HEK293 (cell line): ENCODE measurements around the gene HNRNPA2B1.

ENCODE experiments used
- CTCF ChIA-PET: fragments of 350-600 bp; formaldehyde crosslinking; extraction: SDS; loops from one replicate; lab custom pipeline; 2021; ENCODE audit warnings: antibody characterized with exemption; lab: Yijun Ruan, JAX
- POLR2A ChIA-PET: fragments of 300-600 bp; formaldehyde crosslinking; extraction: SDS; loops from one replicate; lab custom pipeline; 2020; ENCODE audit warnings: antibody characterized with exemption, inconsistent platforms; lab: Yijun Ruan, JAX
- H3K27ac ChIP-seq: fragments of 200-500 bp; sonication (Bioruptor generic); 2 replicates; pipeline ENCODE4 v1.5.1; 2014; ENCODE audit warnings: low read depth, low read length, control low read depth, inconsistent platforms; ENCODE audit errors: extremely low read depth
- H3K36me3 ChIP-seq, 2 experiments: fragments of 200-500 bp in 1 of 2; sonication (Bioruptor generic) in 1 of 2; 1 replicate in 1 of 2; 2 replicates in 1 of 2; pipeline ENCODE4 v1.5.1; 2014 to 2017; ENCODE audit warnings: inconsistent platforms in 2 of 2, low read length in 2 of 2; ENCODE audit not compliant: control insufficient read depth in 2 of 2, insufficient read depth in 1 of 2
- H3K4me1 ChIP-seq: fragments of 200-500 bp; sonication (Bioruptor generic); 2 replicates; pipeline ENCODE4 v1.5.1; 2014; ENCODE audit warnings: mild to moderate bottlenecking, low read length, inconsistent platforms; ENCODE audit not compliant: control insufficient read depth, insufficient read depth
- H3K4me3 ChIP-seq: 2 replicates; pipeline ENCODE4 v1.5.1; 2011; ENCODE audit warnings: low read depth, mild to moderate bottlenecking, control low read depth, low read length, moderate library complexity
- H3K9me3 ChIP-seq: fragments of 200-500 bp; sonication (Bioruptor generic); 2 replicates; pipeline ENCODE4 v1.5.1; 2014; ENCODE audit warnings: low read depth, low read length, inconsistent platforms; ENCODE audit not compliant: control insufficient read depth, insufficient read depth
- HOXC10 ChIP-seq: sonication (generic); formaldehyde crosslinking; IDR thresholded peaks from 2 replicates; pipeline ENCODE4 v1.8.1; 2023; ENCODE audit warnings: mild to moderate bottlenecking, missing genetic modification reagents
- IKZF3 ChIP-seq: fragments of 450-650 bp; IDR thresholded peaks from 2 replicates; pipeline ENCODE4 v1.5.0; 2018; ENCODE audit warnings: missing biosample characterization, mild to moderate bottlenecking, missing genetic modification characterization, moderate library complexity
- OSR2 ChIP-seq: fragments of 450-650 bp; formaldehyde crosslinking; IDR thresholded peaks from 2 replicates; pipeline ENCODE4 v1.5.1; 2016; ENCODE audit warnings: missing biosample characterization, missing genetic modification characterization
- SALL2 ChIP-seq: fragments of 450-650 bp; formaldehyde crosslinking; IDR thresholded peaks from 2 replicates; pipeline ENCODE4 v1.5.0; 2017; ENCODE audit warnings: missing biosample characterization, mild to moderate bottlenecking, missing genetic modification characterization, borderline replicate concordance
- ZBTB20 ChIP-seq: fragments of 450-650 bp; formaldehyde crosslinking; IDR thresholded peaks from 2 replicates; pipeline ENCODE4 v1.5.1; 2016; ENCODE audit warnings: missing biosample characterization, missing genetic modification characterization
- ZBTB7A ChIP-seq: fragments of 450-650 bp; formaldehyde crosslinking; IDR thresholded peaks from 2 replicates; pipeline ENCODE4 v1.5.1; 2016; ENCODE audit warnings: low read depth, missing biosample characterization, missing genetic modification characterization
- ZFP3 ChIP-seq: fragments of 450-650 bp; formaldehyde crosslinking; IDR thresholded peaks from 2 replicates; pipeline ENCODE4 v1.5.1; 2016; ENCODE audit warnings: low read depth, missing biosample characterization, missing genetic modification characterization
- ZNF223 ChIP-seq: fragments of 450-650 bp; formaldehyde crosslinking; IDR thresholded peaks from 2 replicates; pipeline ENCODE4 v1.5.1; 2016; ENCODE audit warnings: missing biosample characterization, missing genetic modification characterization
- ZNF341 ChIP-seq: fragments of 450-650 bp; formaldehyde crosslinking; IDR thresholded peaks from 2 replicates; pipeline ENCODE4; 2016; ENCODE audit warnings: low read depth, missing biosample characterization, missing genetic modification characterization
- ZNF473 ChIP-seq: fragments of 450-650 bp; formaldehyde crosslinking; IDR thresholded peaks from 2 replicates; pipeline ENCODE4 v1.5.1; 2017; ENCODE audit warnings: missing biosample characterization, missing genetic modification characterization
- ZNF521 ChIP-seq: fragments of 450-650 bp; formaldehyde crosslinking; IDR thresholded peaks from 2 replicates; pipeline ENCODE4 v1.5.1; 2017; ENCODE audit warnings: missing biosample characterization, mild to moderate bottlenecking, missing genetic modification characterization
- ZNF571 ChIP-seq: fragments of 450-650 bp; formaldehyde crosslinking; IDR thresholded peaks from 2 replicates; pipeline ENCODE4 v1.5.0; 2017; ENCODE audit warnings: missing biosample characterization, missing genetic modification characterization
- ZNF600 ChIP-seq: fragments of 450-650 bp; formaldehyde crosslinking; IDR thresholded peaks from 2 replicates; pipeline ENCODE4 v1.5.1; 2016; ENCODE audit warnings: missing biosample characterization, missing genetic modification characterization
- ZNF654 ChIP-seq: fragments of 450-650 bp; formaldehyde crosslinking; IDR thresholded peaks from 2 replicates; pipeline ENCODE4 v1.5.1; 2016; ENCODE audit warnings: low read depth, missing biosample characterization, missing genetic modification characterization
- ZNF660 ChIP-seq: fragments of 450-650 bp; IDR thresholded peaks from 2 replicates; pipeline ENCODE4 v1.5.1; 2018; ENCODE audit warnings: missing biosample characterization, mild to moderate bottlenecking, missing genetic modification characterization
- ZNF768 ChIP-seq: fragments of 450-650 bp; formaldehyde crosslinking; IDR thresholded peaks from 2 replicates; pipeline ENCODE4 v1.5.1; 2018; ENCODE audit warnings: missing biosample characterization, mild to moderate bottlenecking, missing genetic modification characterization
- TF ChIP-seq, protein P1 (sequence below): fragments of 450-650 bp; formaldehyde crosslinking; IDR thresholded peaks from 2 replicates; pipeline ENCODE4 v1.5.1; 2017; ENCODE audit warnings: missing biosample characterization, missing genetic modification characterization
- TF ChIP-seq, protein P2 (sequence below): fragments of 450-650 bp; formaldehyde crosslinking; IDR thresholded peaks from 2 replicates; pipeline ENCODE4 v1.5.1; 2016; ENCODE audit warnings: missing biosample characterization, missing genetic modification characterization
- TF ChIP-seq, protein P3 (sequence below): fragments of 450-650 bp; formaldehyde crosslinking; IDR thresholded peaks from 2 replicates; pipeline ENCODE4 v1.5.1; 2016; ENCODE audit warnings: missing biosample characterization, missing genetic modification characterization
- TF ChIP-seq, protein P4 (sequence below): fragments of 450-650 bp; formaldehyde crosslinking; IDR thresholded peaks from 2 replicates; pipeline ENCODE4 v1.5.1; 2017; ENCODE audit warnings: missing biosample characterization, missing genetic modification characterization
- TF ChIP-seq, protein P5 (sequence below): IDR thresholded peaks from 2 replicates; pipeline ENCODE4 v1.6.1; 2011; ENCODE audit warnings: mild to moderate bottlenecking, low read depth, low read length, borderline replicate concordance

Gene HNRNPA2B1

DNA sequence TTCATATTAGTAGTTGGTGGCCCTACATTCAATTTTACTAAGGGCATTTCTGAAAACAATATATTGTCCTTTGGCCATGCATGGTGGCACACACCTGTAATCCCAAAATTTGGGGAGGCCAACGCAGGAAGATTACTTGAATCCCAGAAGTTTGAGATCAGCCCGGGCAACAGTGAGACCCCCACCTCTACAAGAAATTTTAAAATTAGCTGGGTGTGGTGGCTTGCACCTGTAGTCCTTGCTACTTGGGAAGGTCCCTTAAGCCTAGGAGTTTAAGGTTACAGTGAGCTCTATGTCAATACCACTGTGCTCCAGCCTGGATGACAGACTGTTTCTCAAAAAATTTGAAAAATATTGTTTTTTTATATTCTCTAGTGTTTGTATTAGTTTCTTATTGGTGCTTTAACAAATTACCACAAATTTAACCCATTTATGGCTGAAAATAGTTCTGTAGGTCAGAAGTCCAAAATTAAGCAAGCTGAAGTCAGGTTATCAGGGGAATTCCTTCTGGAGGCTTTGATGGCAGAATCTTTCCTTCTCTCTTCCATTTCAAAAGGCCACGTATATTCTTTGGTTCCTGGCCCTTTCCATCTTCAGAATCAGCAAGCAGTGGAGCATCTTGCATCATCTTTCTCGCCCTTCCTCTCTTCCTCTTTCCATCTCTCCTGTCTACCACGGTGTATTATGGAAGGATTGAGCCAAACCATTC is 13.4 kb upstream of the HNRNPA2B1 start:
- ChIA-PET CTCF (interaction anchor here (0.7 kb wide), 1 partner anchor 136 kb away, joined by 3 read pairs; no protein-coding TSS in a partner anchor), POLR2A (interaction anchor here (1.0 to 2.0 kb wide), 3 partner anchors 10 to 27 kb away, joined by 3 to 13 read pairs (median 5); partner anchors contain the start of genes CBX3 and HNRNPA2B1)
- Histone ChIP-seq H3K36me3 (peaks cover 34 to 40% of the 10 kb centered on the region in 2 experiments), H3K27ac (no peak overlapping the region), H3K4me1 (no peaks in the 10 kb centered on the region), H3K4me3 (no peak overlapping the region), H3K9me3 (no peaks in the 10 kb centered on the region)
- TF ChIP-seq SALL2 (tag by site-specific recombination) (no peak), IKZF3 (tag by site-specific recombination) (0 out of 2 replicates have a peak, but pooled peaks have one; percentile 17)

DNA sequence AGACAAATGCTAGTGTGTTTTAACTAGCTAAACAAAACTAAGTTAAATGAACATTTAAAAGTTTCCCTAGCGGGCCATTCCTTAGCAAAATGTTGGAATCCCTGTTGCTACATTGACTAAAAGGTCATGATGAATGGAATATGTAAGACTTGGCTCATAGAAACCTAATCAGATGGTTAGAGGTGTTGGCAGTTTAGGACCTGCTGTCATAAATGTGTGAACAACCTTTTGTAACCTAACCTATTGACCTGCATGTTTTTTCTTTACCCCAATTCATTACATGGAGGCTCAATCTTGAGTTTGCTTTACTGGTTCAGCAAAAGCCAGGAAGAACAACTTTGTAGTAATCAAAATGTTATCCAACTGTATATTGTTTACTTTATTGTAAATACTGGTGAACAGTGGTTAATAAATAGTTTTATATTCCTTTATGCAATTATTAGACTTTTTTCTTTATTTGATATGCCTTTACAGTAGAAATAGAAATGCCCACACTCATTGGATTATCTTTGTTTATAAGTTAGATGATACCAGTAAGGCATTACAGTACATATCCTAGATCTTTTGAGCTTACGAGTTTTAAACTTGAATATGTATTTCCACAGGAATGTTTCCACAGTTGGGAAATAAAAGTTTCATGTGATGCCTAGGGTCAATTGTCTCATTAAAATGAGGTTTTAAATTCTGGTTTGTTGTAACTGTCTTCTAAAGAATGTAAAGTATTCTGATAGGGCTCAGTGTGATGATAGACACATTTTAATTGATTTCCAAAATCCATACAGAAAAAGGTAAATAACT is 12.6 kb upstream of the HNRNPA2B1 start:
- TF ChIP-seq ZNF768 (no peak), ZNF341 (no peak), ZNF223 (tag by site-specific recombination) (no peak), ZBTB7A (tag by site-specific recombination) (no peak), ZNF654 (tag by site-specific recombination) (no peak), ZNF600 (tag by site-specific recombination) (no peak), OSR2 (tag by site-specific recombination) (no peak), HOXC10 (CRISPR knock-in tag) (no peak), ZNF521 (tag by site-specific recombination) (no peak), ZNF660 (tag by site-specific recombination) (no peak), ZNF571 (tag by site-specific recombination) (no peak), ZNF473 (tag by site-specific recombination) (no peak), ZFP3 (tag by site-specific recombination) (no peak), ZBTB20 (tag by site-specific recombination) (no peak), SALL2 (tag by site-specific recombination) (no peak)
- TF ChIP-seq, protein P1, sequence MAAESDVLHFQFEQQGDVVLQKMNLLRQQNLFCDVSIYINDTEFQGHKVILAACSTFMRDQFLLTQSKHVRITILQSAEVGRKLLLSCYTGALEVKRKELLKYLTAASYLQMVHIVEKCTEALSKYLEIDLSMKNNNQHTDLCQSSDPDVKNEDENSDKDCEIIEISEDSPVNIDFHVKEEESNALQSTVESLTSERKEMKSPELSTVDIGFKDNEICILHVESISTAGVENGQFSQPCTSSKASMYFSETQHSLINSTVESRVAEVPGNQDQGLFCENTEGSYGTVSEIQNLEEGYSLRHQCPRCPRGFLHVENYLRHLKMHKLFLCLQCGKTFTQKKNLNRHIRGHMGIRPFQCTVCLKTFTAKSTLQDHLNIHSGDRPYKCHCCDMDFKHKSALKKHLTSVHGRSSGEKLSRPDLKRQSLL: no peak
- TF ChIP-seq, protein P2, sequence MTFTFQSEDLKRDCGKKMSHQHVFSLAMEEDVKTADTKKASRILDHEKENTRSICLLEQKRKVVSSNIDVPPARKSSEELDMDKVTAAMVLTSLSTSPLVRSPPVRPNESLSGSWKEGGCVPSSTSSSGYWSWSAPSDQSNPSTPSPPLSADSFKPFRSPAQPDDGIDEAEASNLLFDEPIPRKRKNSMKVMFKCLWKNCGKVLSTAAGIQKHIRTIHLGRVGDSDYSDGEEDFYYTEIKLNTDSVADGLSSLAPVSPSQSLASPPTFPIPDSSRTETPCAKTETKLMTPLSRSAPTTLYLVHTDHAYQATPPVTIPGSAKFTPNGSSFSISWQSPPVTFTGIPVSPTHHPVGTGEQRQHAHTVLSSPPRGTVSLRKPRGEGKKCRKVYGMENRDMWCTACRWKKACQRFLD (tag by site-specific recombination): no peak
- TF ChIP-seq, protein P3, sequence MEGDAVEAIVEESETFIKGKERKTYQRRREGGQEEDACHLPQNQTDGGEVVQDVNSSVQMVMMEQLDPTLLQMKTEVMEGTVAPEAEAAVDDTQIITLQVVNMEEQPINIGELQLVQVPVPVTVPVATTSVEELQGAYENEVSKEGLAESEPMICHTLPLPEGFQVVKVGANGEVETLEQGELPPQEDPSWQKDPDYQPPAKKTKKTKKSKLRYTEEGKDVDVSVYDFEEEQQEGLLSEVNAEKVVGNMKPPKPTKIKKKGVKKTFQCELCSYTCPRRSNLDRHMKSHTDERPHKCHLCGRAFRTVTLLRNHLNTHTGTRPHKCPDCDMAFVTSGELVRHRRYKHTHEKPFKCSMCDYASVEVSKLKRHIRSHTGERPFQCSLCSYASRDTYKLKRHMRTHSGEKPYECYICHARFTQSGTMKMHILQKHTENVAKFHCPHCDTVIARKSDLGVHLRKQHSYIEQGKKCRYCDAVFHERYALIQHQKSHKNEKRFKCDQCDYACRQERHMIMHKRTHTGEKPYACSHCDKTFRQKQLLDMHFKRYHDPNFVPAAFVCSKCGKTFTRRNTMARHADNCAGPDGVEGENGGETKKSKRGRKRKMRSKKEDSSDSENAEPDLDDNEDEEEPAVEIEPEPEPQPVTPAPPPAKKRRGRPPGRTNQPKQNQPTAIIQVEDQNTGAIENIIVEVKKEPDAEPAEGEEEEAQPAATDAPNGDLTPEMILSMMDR: no peak
- TF ChIP-seq, protein P4, sequence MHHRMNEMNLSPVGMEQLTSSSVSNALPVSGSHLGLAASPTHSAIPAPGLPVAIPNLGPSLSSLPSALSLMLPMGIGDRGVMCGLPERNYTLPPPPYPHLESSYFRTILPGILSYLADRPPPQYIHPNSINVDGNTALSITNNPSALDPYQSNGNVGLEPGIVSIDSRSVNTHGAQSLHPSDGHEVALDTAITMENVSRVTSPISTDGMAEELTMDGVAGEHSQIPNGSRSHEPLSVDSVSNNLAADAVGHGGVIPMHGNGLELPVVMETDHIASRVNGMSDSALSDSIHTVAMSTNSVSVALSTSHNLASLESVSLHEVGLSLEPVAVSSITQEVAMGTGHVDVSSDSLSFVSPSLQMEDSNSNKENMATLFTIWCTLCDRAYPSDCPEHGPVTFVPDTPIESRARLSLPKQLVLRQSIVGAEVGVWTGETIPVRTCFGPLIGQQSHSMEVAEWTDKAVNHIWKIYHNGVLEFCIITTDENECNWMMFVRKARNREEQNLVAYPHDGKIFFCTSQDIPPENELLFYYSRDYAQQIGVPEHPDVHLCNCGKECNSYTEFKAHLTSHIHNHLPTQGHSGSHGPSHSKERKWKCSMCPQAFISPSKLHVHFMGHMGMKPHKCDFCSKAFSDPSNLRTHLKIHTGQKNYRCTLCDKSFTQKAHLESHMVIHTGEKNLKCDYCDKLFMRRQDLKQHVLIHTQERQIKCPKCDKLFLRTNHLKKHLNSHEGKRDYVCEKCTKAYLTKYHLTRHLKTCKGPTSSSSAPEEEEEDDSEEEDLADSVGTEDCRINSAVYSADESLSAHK (tag by site-specific recombination): no peak
- TF ChIP-seq, protein P5, sequence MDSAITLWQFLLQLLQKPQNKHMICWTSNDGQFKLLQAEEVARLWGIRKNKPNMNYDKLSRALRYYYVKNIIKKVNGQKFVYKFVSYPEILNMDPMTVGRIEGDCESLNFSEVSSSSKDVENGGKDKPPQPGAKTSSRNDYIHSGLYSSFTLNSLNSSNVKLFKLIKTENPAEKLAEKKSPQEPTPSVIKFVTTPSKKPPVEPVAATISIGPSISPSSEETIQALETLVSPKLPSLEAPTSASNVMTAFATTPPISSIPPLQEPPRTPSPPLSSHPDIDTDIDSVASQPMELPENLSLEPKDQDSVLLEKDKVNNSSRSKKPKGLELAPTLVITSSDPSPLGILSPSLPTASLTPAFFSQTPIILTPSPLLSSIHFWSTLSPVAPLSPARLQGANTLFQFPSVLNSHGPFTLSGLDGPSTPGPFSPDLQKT: no peak
- Histone ChIP-seq H3K4me1 (no peaks in the 10 kb centered on the region), H3K9me3 (no peaks in the 10 kb centered on the region), H3K4me3 (no peak overlapping the region), H3K27ac (no peak overlapping the region), H3K36me3 (peaks cover 43 to 46% of the 10 kb centered on the region in 2 experiments)
- POLR2A ChIA-PET: interaction anchor here (1.0 to 2.0 kb wide), 3 partner anchors 9 to 26 kb away, joined by 3 to 13 read pairs (median 5); partner anchors contain the start of genes CBX3 and HNRNPA2B1
- CTCF ChIA-PET: no interaction called here
